Smooth muscle cell (in vitro differentiated cells): ENCODE results near the gene FAM229A. TPM values are rescaled to one million over a fixed set of nuclear protein-coding genes. Genes with fewer than 3 reads are reported as not detected.

Source experiments
- DNase-seq: peaks from one replicate; lab custom pipeline; 2025; ENCODE audit not compliant: unreplicated experiment; lab: John Stamatoyannopoulos, UW
- H2AFZ ChIP-seq: fragments of 200-600 bp; sonication (generic); 2 replicates; pipeline ENCODE4 v1.6.0; 2016; ENCODE audit warnings: antibody characterized with exemption, low read depth, mild to moderate bottlenecking
- H3F3A ChIP-seq: fragments of 200-600 bp; sonication (generic); 2 replicates; pipeline ENCODE4 v1.6.0; 2017; ENCODE audit warnings: antibody characterized with exemption, low read depth
- H3K27ac ChIP-seq: fragments of 200-600 bp; sonication (generic); 2 replicates; pipeline ENCODE4 v1.5.1; 2016; ENCODE audit warnings: low read depth, mild to moderate bottlenecking
- H3K27me3 ChIP-seq: fragments of 200-600 bp; sonication (generic); 2 replicates; pipeline ENCODE4 v1.6.1; 2016; ENCODE audit warnings: low read depth, mild to moderate bottlenecking
- H3K36me3 ChIP-seq: fragments of 200-600 bp; sonication (generic); 2 replicates; pipeline ENCODE4 v1.5.1; 2016; ENCODE audit warnings: low read depth
- H3K4me1 ChIP-seq: fragments of 200-600 bp; sonication (generic); 2 replicates; pipeline ENCODE4 v1.5.1; 2016; ENCODE audit warnings: low read depth
- H3K4me2 ChIP-seq: fragments of 200-600 bp; sonication (generic); 2 replicates; pipeline ENCODE4 v1.6.0; 2016; ENCODE audit warnings: mild to moderate bottlenecking
- H3K4me3 ChIP-seq: fragments of 200-600 bp; sonication (generic); 2 replicates; pipeline ENCODE4 v1.5.1; 2016; ENCODE audit warnings: mild to moderate bottlenecking
- H3K79me2 ChIP-seq: fragments of 200-600 bp; sonication (generic); 2 replicates; pipeline ENCODE4 v1.6.0; 2016; ENCODE audit warnings: low read depth, mild to moderate bottlenecking
- H3K9ac ChIP-seq: fragments of 200-600 bp; sonication (generic); 2 replicates; pipeline ENCODE4 v1.6.0; 2016; ENCODE audit warnings: low read depth
- H3K9me3 ChIP-seq: fragments of 200-600 bp; sonication (generic); replicated peaks from 2 replicates; pipeline ENCODE4 v1.5.1; 2016; ENCODE audit warnings: low read depth
- H4K20me1 ChIP-seq: fragments of 200-600 bp; sonication (generic); 2 replicates; pipeline ENCODE4 v1.6.0; 2016; ENCODE audit warnings: low read depth
- CTCF ChIP-seq: fragments of 200-600 bp; sonication (generic); IDR thresholded peaks from 2 replicates; pipeline ENCODE4 v1.5.1; 2017; ENCODE audit warnings: borderline replicate concordance, mild to moderate bottlenecking, antibody characterized with exemption; ENCODE audit not compliant: insufficient read depth, poor library complexity, severe bottlenecking
- WGBS: methylation state at CpG from one replicate; pipeline ENCODE4 v1.1.7; 2016; ENCODE audit warnings: low lambda C conversion rate; 5-methylcytosine and 5-hydroxymethylcytosine counted together
- polyA plus RNA-seq: library from polyadenylated mRNA; unstranded; fragments of >200 nt; fragmentation: Nextera tagmentation; extraction: Ambion mirVana; gene quantifications from 2 replicates; pipeline ENCODE4 v1.2.1, GENCODE V29; 2016
- total RNA-seq: library from RNA; depleted of rRNA; stranded (reverse); fragments of >200 nt; gene quantifications from 2 replicates; pipeline ENCODE4 v1.2.3, GENCODE V29; 2014

The FAM229A gene
- total and polyA plus RNA-seq, 2 experiments from 2014 or later = 1.6 to 11.1 TPM

GRCh38 chr1:32332290-32333079 lies 29.8 kb downstream of the FAM229A start:
- DNase-seq = no peak
- H2AFZ ChIP-seq = no peak overlapping the region
- no peak overlapping the region for H3K9ac ChIP-seq
- peak overlapping the region; percentile 64 for H3K27ac ChIP-seq
- H3K79me2 ChIP-seq = peaks cover 24% of the 10 kb centered on the region
- peaks cover 54% of the 10 kb centered on the region for H4K20me1 ChIP-seq
- no peak overlapping the region for H3K4me2 ChIP-seq
- peaks cover 24% of the 10 kb centered on the region for H3F3A ChIP-seq
- TF ChIP-seq CTCF = no peak
- WGBS = 80% methylated on average over 3 of the region's 3 CpGs
- H3K9me3 ChIP-seq = no peaks in the 10 kb centered on the region
- no peaks in the 10 kb centered on the region for H3K36me3 ChIP-seq
- no peaks in the 10 kb centered on the region for H3K27me3 ChIP-seq
- H3K4me1 ChIP-seq = peaks cover 33% of the 10 kb centered on the region
- H3K4me3 ChIP-seq = no peak overlapping the region

GRCh38 chr1:32331549-32331948 lies 30.7 kb downstream of the FAM229A start:
- no peak for TF ChIP-seq CTCF
- H2AFZ ChIP-seq = no peak overlapping the region
- no peaks in the 10 kb centered on the region for H3K9me3 ChIP-seq
- peaks cover 3% of the 10 kb centered on the region for H3K36me3 ChIP-seq
- H3K79me2 ChIP-seq = peaks cover 24% of the 10 kb centered on the region
- H3K4me1 ChIP-seq = peaks cover 24% of the 10 kb centered on the region
- peaks cover 24% of the 10 kb centered on the region for H3F3A ChIP-seq
- 96% methylated on average over 12 of the region's 12 CpGs for WGBS
- peaks cover 54% of the 10 kb centered on the region for H4K20me1 ChIP-seq
- no peak for DNase-seq
- no peak overlapping the region for H3K4me3 ChIP-seq
- no peaks in the 10 kb centered on the region for H3K27me3 ChIP-seq
- H3K4me2 ChIP-seq = no peak overlapping the region
- H3K9ac ChIP-seq = no peak overlapping the region
- H3K27ac ChIP-seq = peak overlapping the region; percentile 64

DNA sequence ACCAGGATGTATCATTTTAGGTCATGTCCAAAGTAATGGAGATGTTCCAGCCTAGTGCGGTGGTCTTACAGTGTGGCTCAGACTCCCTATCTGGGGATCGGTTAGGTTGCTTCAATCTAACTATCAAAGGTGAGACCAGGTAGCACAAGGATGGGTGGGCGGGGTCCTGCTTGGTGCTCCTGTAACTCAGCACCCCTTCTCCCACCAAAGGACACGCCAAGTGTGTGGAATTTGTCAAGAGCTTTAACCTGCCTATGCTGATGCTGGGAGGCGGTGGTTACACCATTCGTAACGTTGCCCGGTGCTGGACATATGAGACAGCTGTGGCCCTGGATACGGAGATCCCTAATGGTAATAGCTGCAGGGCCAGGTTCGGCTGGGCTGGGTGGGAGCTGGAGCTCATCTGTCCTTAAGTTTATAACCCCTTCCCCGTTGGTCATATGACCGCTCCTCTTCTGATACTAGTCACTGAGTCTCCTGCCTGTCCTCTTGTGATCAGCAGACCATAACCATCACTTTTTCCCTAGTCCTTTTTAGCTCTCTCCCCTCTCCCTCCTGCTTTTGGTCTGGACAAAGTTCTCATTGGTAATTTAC lies 31.6 kb downstream of the FAM229A start:
- Histone ChIP-seq H4K20me1 (peaks cover 54% of the 10 kb centered on the region), H3K9ac (no peak overlapping the region), H3K27me3 (no peaks in the 10 kb centered on the region), H3K36me3 (peaks cover 3% of the 10 kb centered on the region), H3K4me3 (no peak overlapping the region), H2AFZ (no peak overlapping the region), H3F3A (peaks cover 24% of the 10 kb centered on the region), H3K4me2 (no peak overlapping the region), H3K27ac (no peak overlapping the region), H3K9me3 (no peaks in the 10 kb centered on the region), H3K79me2 (peaks cover 21% of the 10 kb centered on the region), H3K4me1 (peaks cover 20% of the 10 kb centered on the region)
- no peak for DNase-seq
- TF ChIP-seq CTCF = no peak
- 95% methylated on average over 12 of the region's 12 CpGs for WGBS
